Type B pancreatic cell (in vitro differentiated cells): ENCODE results near the gene RAB8A. TPM values are rescaled to one million over a fixed set of nuclear protein-coding genes. Genes with fewer than 3 reads are reported as not detected.
"Not testable (repeated sequence)": the region's sequence is repeated elsewhere in the genome, so short reads cannot be mapped to it uniquely, and the experiment has no call there.

ENCODE experiments used
- DNase-seq: peaks from one replicate; pipeline ENCODE4 v3.0.0; 2021; ENCODE audit warnings: mixed read lengths; ENCODE audit not compliant: unreplicated experiment; ENCODE audit errors: extremely low spot score
- H3K27ac Mint-ChIP-seq: 2 replicates; pipeline ENCODE4 v1.8.0; 2021; ENCODE audit warnings: mild to moderate bottlenecking, mixed read lengths
- H3K27me3 Mint-ChIP-seq: 2 replicates; pipeline ENCODE4 v1.8.0; 2021; ENCODE audit warnings: mixed read lengths
- H3K36me3 Mint-ChIP-seq: 2 replicates; pipeline ENCODE4 v1.8.0; 2021; ENCODE audit warnings: mixed read lengths
- H3K4me1 Mint-ChIP-seq: one replicate; pipeline ENCODE4 v1.8.0; 2021; ENCODE audit warnings: mixed read lengths; ENCODE audit not compliant: unreplicated experiment
- H3K4me3 Mint-ChIP-seq: 2 replicates; pipeline ENCODE4 v1.8.0; 2021; ENCODE audit warnings: mild to moderate bottlenecking, mixed read lengths
- H3K9me3 Mint-ChIP-seq: 2 replicates; pipeline ENCODE4 v1.8.0; 2021; ENCODE audit warnings: mixed read lengths
- total RNA-seq: library from RNA; stranded (reverse); gene quantifications from 2 replicates; pipeline ENCODE4 v1.2.1, GENCODE V29; 2021; ENCODE audit warnings: low replicate concordance
- TF ChIP-seq, protein P1 (sequence below): fragments of 200-600 bp; sonication (generic); conservative IDR thresholded peaks from 2 replicates; pipeline ENCODE4 v1.5.0; 2021; ENCODE audit warnings: antibody characterized with exemption, mild to moderate bottlenecking

RAB8A gene
- total RNA-seq, 1 donor from 2014 or later = 86.9 TPM

DNA sequence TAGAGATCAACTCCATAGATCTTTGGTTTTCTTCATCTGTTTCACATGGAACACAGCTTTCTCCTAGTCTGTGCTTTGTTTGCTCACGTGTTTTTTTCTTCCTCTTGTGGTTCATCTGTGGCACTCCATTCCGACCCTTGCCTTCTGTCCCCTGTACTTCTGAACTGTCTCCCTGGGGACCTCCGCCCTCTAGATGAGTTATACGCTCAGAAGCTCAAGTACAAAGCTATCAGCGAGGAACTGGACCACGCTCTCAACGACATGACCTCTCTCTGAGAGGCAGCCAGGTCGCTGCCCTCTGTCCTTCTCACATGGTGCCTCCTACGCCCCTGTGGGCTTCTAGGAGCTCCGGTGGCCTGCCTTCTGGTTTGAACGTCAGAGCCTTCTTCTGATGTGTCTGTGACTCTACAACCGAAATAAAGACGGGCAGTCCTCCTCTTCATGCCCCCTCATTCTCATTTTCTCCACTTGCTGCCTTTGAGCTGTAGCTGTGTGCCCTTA, 16.6 kb upstream of the RAB8A start:
- TF ChIP-seq, protein P1, sequence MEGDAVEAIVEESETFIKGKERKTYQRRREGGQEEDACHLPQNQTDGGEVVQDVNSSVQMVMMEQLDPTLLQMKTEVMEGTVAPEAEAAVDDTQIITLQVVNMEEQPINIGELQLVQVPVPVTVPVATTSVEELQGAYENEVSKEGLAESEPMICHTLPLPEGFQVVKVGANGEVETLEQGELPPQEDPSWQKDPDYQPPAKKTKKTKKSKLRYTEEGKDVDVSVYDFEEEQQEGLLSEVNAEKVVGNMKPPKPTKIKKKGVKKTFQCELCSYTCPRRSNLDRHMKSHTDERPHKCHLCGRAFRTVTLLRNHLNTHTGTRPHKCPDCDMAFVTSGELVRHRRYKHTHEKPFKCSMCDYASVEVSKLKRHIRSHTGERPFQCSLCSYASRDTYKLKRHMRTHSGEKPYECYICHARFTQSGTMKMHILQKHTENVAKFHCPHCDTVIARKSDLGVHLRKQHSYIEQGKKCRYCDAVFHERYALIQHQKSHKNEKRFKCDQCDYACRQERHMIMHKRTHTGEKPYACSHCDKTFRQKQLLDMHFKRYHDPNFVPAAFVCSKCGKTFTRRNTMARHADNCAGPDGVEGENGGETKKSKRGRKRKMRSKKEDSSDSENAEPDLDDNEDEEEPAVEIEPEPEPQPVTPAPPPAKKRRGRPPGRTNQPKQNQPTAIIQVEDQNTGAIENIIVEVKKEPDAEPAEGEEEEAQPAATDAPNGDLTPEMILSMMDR = no peak
- H3K9me3 Mint-ChIP-seq = no peaks in the 10 kb centered on the region
- H3K4me1 Mint-ChIP-seq = peaks cover 11% of the 10 kb centered on the region
- peaks cover 54% of the 10 kb centered on the region for H3K36me3 Mint-ChIP-seq
- DNase-seq = no peak
- peak overlapping the region; percentile 97 for H3K27ac Mint-ChIP-seq
- H3K27me3 Mint-ChIP-seq = no peaks in the 10 kb centered on the region
- H3K4me3 Mint-ChIP-seq = peak overlapping the region; percentile 23

DNA sequence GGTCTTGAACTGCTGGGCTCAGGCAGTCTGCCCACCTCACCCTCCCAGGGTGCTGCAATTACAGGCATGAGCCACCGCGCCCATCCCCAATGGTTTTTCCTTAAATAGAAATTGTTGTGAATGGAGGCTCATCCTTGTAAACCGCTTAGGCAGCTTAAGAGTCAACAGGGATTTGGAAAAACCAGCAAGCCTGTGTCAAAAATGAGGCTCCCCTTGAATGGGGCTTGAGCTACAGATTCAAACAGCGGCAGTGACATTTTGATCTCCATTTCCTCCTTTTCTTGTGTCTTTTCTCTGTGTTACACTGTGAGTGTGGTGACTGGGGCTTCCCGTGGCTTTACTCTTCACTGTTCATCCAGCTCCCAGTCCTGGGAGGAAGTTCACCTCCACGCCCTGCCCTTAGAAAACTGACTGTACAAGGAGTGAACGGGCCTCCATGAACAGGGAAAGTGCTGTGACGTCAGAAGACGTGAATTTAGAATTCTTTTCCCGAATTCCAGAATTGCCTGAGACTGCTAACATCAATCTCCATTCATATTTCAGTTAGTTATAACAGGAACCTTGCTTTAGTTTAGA, 15.3 kb upstream of the RAB8A start:
- Mint-ChIP-seq H3K27ac (peak overlapping the region; percentile 97), H3K9me3 (no peaks in the 10 kb centered on the region), H3K4me3 (peak overlapping the region; percentile 64), H3K36me3 (peaks cover 55% of the 10 kb centered on the region), H3K4me1 (peaks cover 11% of the 10 kb centered on the region), H3K27me3 (no peaks in the 10 kb centered on the region)
- TF ChIP-seq, protein P1 = no peak
- no peak for DNase-seq

DNA sequence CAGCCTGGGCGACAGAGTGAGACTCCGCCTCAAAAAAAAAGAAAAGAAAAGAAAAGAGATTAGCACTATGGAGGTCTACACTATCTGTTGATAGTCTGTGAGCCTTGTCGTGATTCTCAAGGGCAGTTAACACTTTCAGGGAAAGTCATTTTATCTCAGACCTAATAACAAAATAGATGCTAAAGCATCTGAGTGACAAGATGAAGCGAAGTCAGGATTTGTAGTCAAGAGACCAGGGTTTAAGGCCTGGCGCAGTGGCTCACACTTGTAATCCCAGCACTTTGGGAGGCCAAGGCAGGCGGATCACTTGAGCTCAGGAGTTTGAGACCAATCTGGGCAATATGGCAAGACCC, 13.3 kb upstream of the RAB8A start:
- DNase-seq = no peak
- peaks cover 11% of the 10 kb centered on the region for H3K4me1 Mint-ChIP-seq
- no peaks in the 10 kb centered on the region for H3K9me3 Mint-ChIP-seq
- H3K36me3 Mint-ChIP-seq = peaks cover 50% of the 10 kb centered on the region
- H3K4me3 Mint-ChIP-seq = peak overlapping the region; percentile 72
- no peaks in the 10 kb centered on the region for H3K27me3 Mint-ChIP-seq
- TF ChIP-seq, protein P1 = no peak
- peak overlapping the region; percentile 93 for H3K27ac Mint-ChIP-seq

DNA sequence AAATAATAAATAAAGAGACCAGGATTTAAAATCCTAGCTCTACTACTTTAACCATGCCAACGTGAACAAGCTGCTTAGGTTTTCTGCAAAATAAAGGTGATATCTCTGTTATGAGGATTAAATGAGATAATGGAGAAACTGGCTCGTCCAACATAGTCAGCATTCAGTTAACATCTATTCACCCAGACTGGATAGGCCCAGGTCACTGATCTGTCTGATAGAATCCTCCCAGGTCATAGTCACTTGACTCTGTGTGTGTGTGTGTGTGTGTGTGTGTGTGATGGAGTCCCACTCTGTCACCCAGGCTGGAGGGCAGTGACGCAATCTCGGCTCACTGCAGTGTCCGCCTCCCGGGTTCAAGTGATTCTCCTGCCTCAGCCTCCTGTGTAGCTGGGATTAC, 12.9 kb upstream of the RAB8A start:
- no peaks in the 10 kb centered on the region for H3K9me3 Mint-ChIP-seq
- H3K4me3 Mint-ChIP-seq = no peak overlapping the region
- peaks cover 46% of the 10 kb centered on the region for H3K36me3 Mint-ChIP-seq
- no peak for DNase-seq
- TF ChIP-seq, protein P1 = no peak
- peaks cover 11% of the 10 kb centered on the region for H3K4me1 Mint-ChIP-seq
- no peaks in the 10 kb centered on the region for H3K27me3 Mint-ChIP-seq
- H3K27ac Mint-ChIP-seq = no peak overlapping the region

DNA sequence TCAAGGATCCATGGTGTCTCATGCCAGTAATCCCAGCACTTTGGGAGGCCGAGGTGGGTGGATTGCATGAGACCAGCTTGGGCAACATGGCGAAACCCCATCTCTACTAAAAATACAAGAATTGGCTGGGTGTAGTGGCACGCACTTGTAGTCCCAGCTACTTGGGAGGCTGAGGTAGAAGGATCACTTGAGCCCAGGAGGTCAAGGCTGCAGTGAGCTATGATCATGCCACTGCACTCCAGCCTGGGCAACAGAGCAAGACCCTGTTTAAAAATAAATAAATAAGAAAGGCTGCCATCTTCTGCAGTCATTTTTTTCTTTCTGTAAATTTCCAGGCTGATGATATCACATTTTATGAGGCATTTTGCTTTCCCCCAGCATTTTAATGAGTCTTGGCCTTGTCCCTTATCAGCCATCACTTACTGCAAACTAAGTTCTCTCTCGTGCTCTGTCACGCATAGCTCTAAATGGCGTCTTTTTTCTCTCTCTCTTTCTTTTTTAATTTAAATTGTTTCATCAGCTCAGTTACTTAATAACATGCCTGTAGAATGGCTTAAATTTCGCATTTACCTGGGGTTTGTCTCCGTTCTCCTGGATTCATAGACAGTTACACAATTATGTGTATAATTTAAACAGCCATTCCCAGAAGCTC, 12.2 kb upstream of the RAB8A start:
- peaks cover 45% of the 10 kb centered on the region for H3K36me3 Mint-ChIP-seq
- H3K4me3 Mint-ChIP-seq = peak overlapping the region; percentile 51
- H3K9me3 Mint-ChIP-seq, DNase-seq, H3K27me3 Mint-ChIP-seq: not testable (repeated sequence)
- H3K27ac Mint-ChIP-seq = peak overlapping the region; percentile 75
- H3K4me1 Mint-ChIP-seq = peaks cover 11% of the 10 kb centered on the region

DNA sequence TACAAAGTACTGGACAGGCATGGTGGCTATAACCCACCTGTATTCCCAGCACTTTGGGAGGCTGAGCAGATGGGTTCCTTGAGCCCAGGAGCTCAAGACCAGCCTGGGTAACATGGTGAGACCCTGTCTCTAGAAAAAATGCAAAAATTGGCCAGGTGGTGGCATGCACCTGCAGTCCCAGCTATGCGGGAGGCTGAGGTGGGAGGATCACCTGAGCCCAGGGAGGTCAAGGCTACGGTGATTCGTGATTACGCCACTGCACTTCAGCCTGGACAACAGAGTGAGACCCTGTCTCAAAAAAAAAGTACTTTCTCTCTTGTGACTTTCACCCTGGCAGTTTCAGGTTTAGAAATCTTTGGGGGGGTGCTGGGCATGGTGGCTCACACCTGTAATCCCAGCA, 11.2 kb upstream of the RAB8A start:
- H3K4me1 Mint-ChIP-seq = peaks cover 11% of the 10 kb centered on the region
- H3K4me3 Mint-ChIP-seq = no peak overlapping the region
- H3K27ac Mint-ChIP-seq = peak overlapping the region; percentile 11
- no peak for DNase-seq
- no peaks in the 10 kb centered on the region for H3K27me3 Mint-ChIP-seq
- H3K36me3 Mint-ChIP-seq = peaks cover 38% of the 10 kb centered on the region
- TF ChIP-seq, protein P1 = no peak
- no peaks in the 10 kb centered on the region for H3K9me3 Mint-ChIP-seq
